ENCODE results near the gene BOLA3.

DNA sequence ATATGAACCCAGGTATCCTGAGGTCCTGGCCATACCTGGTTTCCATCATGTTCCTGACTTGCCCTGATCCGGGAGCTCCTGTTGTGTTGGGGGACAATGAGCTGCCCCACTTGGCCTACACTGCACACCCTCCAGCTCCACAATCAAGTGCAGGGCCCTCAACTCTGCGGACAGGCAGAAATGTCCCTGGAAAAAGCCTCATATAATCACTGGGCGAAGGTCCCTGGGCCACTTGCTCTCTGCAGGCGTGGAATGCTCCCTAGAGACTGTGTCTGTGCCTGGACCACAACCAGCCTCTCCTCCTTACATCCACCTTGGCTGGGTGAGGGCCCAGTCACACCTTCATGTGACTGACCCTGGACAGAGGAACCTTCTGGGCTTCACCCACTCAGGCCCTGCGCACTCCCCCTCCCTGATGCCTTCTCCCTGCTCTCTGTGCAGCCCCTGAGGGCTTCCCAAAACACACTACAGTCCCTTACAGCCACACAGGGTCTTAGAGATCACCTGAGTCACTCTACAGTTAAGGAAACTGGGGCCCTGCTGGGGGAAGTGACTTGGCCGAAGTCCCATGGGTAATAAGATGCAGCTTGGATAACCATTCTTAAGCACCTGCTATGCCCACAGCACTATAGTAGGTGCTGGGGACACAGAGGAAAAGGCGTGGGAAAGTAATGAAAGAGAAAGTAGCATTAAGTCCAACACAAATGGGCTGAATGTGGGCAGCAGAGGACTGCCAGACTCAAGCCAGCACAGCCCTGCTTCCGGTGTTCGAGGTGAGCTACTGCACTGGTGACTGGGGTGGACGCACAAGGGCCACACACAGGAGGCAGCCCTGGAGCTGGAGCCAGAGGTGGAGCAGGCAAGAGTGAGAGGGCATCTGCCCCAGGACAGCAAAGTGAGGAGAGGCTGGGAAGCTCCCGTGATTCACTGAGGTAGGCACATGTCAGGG lies 9.8 kb downstream of the BOLA3 start:
- TF ChIP-seq GATA3 (IDR thresholded peaks at IDR 0.05; ENCODE audit: low read depth, low read length) = no peak
- TF ChIP-seq GATA2 (IDR thresholded peaks at IDR 0.05; ENCODE audit: low read depth, low read length) = no peak
